ENCODE results near the gene SYNGR2.
"Not testable (repeated sequence)": the region's sequence is repeated elsewhere in the genome, so short reads cannot be mapped to it uniquely, and the experiment has no call there.

The SYNGR2 gene

GRCh38 chr17:78171591-78172248 lies 3.3 kb downstream of the SYNGR2 start:
- DNase-seq (ENCODE audit: low spot score), result not testable (repeated sequence)

GRCh38 chr17:78172249-78173051 lies 4.1 kb downstream of the SYNGR2 start:
- no peak for DNase-seq (ENCODE audit: low spot score)

- DNase-seq (ENCODE audit: low spot score), result no peak
Measured at GRCh38 chr17:78173097-78173715, 4.8 kb downstream of the SYNGR2 start.

- no peak for DNase-seq (ENCODE audit: low spot score)
Measured at GRCh38 chr17:78174346-78174869, 6.0 kb downstream of the SYNGR2 start.

- DNase-seq (ENCODE audit: low spot score), result no peak
Measured at GRCh38 chr17:78174870-78175642, 6.7 kb downstream of the SYNGR2 start.

GRCh38 chr17:78175643-78175981 lies 7.2 kb downstream of the SYNGR2 start:
- DNase-seq (ENCODE audit: low spot score), result no peak

- DNase-seq (ENCODE audit: low spot score), result no peak
Measured at GRCh38 chr17:78176548-78177025, 8.2 kb downstream of the SYNGR2 start.

- DNase-seq (ENCODE audit: low spot score), result no peak
Measured at GRCh38 chr17:78179372-78179771, 11.0 kb downstream of the SYNGR2 start.

- DNase-seq (ENCODE audit: low spot score), result no peak
Measured at GRCh38 chr17:78180083-78180482, 11.7 kb downstream of the SYNGR2 start.

GRCh38 chr17:78180508-78180907 lies 12.1 kb downstream of the SYNGR2 start:
- DNase-seq (ENCODE audit: low spot score), result no peak

- DNase-seq (ENCODE audit: low spot score), result no peak
Measured at GRCh38 chr17:78182504-78182903, 14.1 kb downstream of the SYNGR2 start.

- DNase-seq (ENCODE audit: low spot score), result no peak
Measured at GRCh38 chr17:78183916-78184315, 15.5 kb downstream of the SYNGR2 start.

GRCh38 chr17:78184351-78184750 lies 16.0 kb downstream of the SYNGR2 start:
- no peak for DNase-seq (ENCODE audit: low spot score)

GRCh38 chr17:78184868-78185267 lies 16.5 kb downstream of the SYNGR2 start:
- no peak for DNase-seq (ENCODE audit: low spot score)

- DNase-seq (ENCODE audit: low spot score), result no peak
Measured at GRCh38 chr17:78185981-78186691, 17.8 kb downstream of the SYNGR2 start.

GRCh38 chr17:78186692-78187595 lies 18.6 kb downstream of the SYNGR2 start, which contains the start of the genes AFMID and TK1:
AFMID (plus strand) TSS chr17:78187362; CDS start chr17:78187371, 9 bp downstream.
TK1 (minus strand) TSS chr17:78187052; CDS start chr17:78186994, 58 bp downstream.
- DNase-seq (ENCODE audit: low spot score), result peak; percentile 99

- DNase-seq (ENCODE audit: low spot score), result no peak
Measured at GRCh38 chr17:78196716-78197115, 28.3 kb downstream of the SYNGR2 start.

- DNase-seq (ENCODE audit: low spot score), result no peak
Measured at GRCh38 chr17:78197147-78197832, 28.9 kb downstream of the SYNGR2 start.

GRCh38 chr17:78200451-78200850 lies 32.1 kb downstream of the SYNGR2 start:
- DNase-seq (ENCODE audit: low spot score), result no peak

All from left forelimb (tissue), 1 donor.